ENCODE measurements around the gene NEK8. TPM values are rescaled to one million over a fixed set of nuclear protein-coding genes. Genes with fewer than 3 reads are reported as not detected.
A peak's percentile ranks its signal among the peaks of the same experiment; 100 is the strongest.
"Not testable (repeated sequence)": the region's sequence is repeated elsewhere in the genome, so short reads cannot be mapped to it uniquely, and the experiment has no call there.

NEK8 gene
- total and polyA plus RNA-seq, 8 donors: 2.8 to 17.8 (median 3.4) TPM; not detected in 1

DNA sequence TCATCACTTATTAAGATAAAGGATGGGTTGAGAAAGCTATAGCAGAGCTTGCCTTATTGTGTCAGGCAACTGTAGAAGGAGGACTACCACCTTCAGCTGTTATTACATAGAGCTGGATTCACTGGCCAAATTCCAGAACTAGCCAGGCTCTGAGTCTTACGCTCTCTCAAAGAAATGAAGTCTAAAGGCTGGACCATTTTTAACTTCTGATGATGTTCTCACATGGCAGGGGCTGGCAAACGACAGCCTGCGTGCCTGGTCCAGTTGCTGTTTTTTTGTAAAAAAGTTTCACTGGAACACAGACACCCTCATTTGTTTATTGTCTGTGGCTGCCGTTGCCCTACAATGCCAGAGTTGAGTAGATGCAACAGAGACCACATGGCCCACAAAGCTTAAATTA is 36.5 kb downstream of the NEK8 start:
- Histone ChIP-seq H3K27me3 (no peaks in the 10 kb centered on the region), H3K36me3 (peaks cover 9 to 50% (median 36%) of the 10 kb centered on the region in 4 donors), H3K27ac (peak overlapping the region in 1 of 5 donors; percentile 30), H3K9me3 (no peaks in the 10 kb centered on the region), H3K4me1 (peaks cover 0 to 29% (median 20%) of the 10 kb centered on the region in 4 donors), H3K4me3 (no peak overlapping the region)
- TF ChIP-seq, protein P1, sequence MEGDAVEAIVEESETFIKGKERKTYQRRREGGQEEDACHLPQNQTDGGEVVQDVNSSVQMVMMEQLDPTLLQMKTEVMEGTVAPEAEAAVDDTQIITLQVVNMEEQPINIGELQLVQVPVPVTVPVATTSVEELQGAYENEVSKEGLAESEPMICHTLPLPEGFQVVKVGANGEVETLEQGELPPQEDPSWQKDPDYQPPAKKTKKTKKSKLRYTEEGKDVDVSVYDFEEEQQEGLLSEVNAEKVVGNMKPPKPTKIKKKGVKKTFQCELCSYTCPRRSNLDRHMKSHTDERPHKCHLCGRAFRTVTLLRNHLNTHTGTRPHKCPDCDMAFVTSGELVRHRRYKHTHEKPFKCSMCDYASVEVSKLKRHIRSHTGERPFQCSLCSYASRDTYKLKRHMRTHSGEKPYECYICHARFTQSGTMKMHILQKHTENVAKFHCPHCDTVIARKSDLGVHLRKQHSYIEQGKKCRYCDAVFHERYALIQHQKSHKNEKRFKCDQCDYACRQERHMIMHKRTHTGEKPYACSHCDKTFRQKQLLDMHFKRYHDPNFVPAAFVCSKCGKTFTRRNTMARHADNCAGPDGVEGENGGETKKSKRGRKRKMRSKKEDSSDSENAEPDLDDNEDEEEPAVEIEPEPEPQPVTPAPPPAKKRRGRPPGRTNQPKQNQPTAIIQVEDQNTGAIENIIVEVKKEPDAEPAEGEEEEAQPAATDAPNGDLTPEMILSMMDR (IDR thresholded peaks at IDR 0.05): no peak
- TF ChIP-seq EP300 (IDR thresholded peaks at IDR 0.05) (no peak), POLR2A (IDR thresholded peaks at IDR 0.05) (no peak), POLR2AphosphoS5 (IDR thresholded peaks at IDR 0.05) (no peak)
- DNase-seq: peak in 1 of 2 donors; percentile 8
- 78 to 84% (median 83%) methylated on average over 4 of the region's 4 CpGs for WGBS, 5 donors
- intact Hi-C loops (cut with DNase I; ENCODE audit: low total_unique reads): loop anchor here (10.0 kb wide), 2 partner anchors 80 to 120 kb away; partner anchors contain the start of gene FAM222B

DNA sequence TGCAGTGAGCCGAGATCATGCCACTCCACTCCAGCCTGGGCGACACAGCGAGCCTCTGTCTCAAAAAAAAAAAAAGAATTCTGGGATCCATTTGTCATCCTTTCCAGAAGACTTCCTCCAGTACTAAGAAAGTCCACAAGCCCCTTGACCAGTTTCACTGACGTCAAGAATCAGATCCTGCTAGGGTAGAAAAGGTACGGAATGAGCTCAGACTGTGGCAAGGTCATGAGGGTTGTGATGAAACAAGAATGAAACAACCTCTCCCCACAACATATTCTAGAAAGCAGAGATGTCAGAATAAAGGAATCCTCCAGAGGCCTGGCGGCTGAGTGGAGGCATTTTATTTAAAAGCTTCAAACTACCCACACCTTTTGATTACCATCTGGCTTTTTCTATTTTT is 45.1 kb downstream of the NEK8 start:
- intact Hi-C loops (cut with DNase I; ENCODE audit: low total_unique reads): no loop called here
- Histone ChIP-seq H3K4me3 (no peak overlapping the region), H3K9me3 (no peaks in the 10 kb centered on the region), H3K4me1 (peaks cover 0 to 8% (median 4%) of the 10 kb centered on the region in 4 donors), H3K36me3 (no peaks in the 10 kb centered on the region), H3K27ac (no peak overlapping the region), H3K27me3 (no peaks in the 10 kb centered on the region)
- DNase-seq: peak in 1 of 2 donors; percentile 14
- 81 to 93% (median 90%) methylated on average over 6 of the region's 6 CpGs for WGBS, 5 donors
- no peak for TF ChIP-seq POLR2A (IDR thresholded peaks at IDR 0.05)
- no peak for TF ChIP-seq POLR2AphosphoS5 (IDR thresholded peaks at IDR 0.05)
- TF ChIP-seq, protein P1 (IDR thresholded peaks at IDR 0.05): no peak
- TF ChIP-seq EP300 (IDR thresholded peaks at IDR 0.05): no peak

DNA sequence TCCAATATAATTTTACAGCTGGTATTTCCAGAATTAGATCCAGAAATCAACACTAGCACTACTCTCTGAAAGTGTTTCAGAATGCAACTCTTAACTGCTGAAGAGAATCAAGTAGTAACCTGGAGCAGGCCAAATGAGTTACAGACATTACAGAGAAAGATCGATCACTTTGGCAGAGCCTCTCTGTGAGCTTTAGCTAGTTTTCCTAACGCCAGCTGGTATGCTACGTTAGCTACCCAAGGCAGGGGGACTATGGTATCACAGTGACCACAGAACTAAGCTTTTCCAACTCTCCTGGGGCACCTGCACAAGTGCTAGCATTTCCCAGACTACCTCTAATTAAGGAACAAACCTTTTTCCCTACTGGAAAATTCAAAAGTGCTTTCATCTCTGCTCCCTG is 45.6 kb downstream of the NEK8 start:
- H3K4me3 ChIP-seq: no peak overlapping the region
- WGBS, 5 donors: 73 to 84% (median 80%) methylated on average over 3 of the region's 3 CpGs
- H3K27me3 ChIP-seq: no peaks in the 10 kb centered on the region
- no peak overlapping the region for H3K27ac ChIP-seq
- H3K4me1 ChIP-seq: peaks cover 0 to 8% (median 4%) of the 10 kb centered on the region in 4 donors
- H3K9me3 ChIP-seq: no peaks in the 10 kb centered on the region
- TF ChIP-seq EP300 (IDR thresholded peaks at IDR 0.05): no peak
- no peak for TF ChIP-seq POLR2A (IDR thresholded peaks at IDR 0.05)
- TF ChIP-seq POLR2AphosphoS5 (IDR thresholded peaks at IDR 0.05): no peak
- TF ChIP-seq, protein P1 (IDR thresholded peaks at IDR 0.05): no peak
- intact Hi-C loops (cut with DNase I; ENCODE audit: low total_unique reads): no loop called here
- DNase-seq: peak; percentile 1 to 37
- H3K36me3 ChIP-seq: no peaks in the 10 kb centered on the region

DNA sequence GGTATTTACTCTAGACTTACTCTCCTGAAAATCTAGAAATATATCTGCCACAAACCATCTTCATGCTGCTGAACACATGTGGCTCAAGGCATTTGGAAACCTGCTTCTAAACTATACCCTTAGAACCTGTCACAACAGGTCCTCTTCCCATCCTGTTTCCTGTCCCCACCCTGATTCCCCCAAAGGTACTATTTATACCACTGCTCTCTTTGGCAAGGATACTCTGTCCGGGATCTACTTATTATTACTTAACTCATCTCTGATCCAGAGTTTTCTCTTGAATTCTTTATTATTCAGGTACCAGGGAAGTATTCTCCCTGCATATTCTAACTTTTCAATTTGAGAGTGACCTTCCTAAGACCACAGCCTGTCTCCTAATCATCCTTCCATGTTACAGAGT is 48.6 kb downstream of the NEK8 start:
- peaks cover 0 to 15% (median 0%) of the 10 kb centered on the region in 4 donors for H3K36me3 ChIP-seq
- H3K9me3 ChIP-seq: no peaks in the 10 kb centered on the region
- TF ChIP-seq POLR2AphosphoS5 (IDR thresholded peaks at IDR 0.05): no peak
- H3K27me3 ChIP-seq: no peaks in the 10 kb centered on the region
- H3K4me3 ChIP-seq: no peak overlapping the region
- H3K27ac ChIP-seq: no peak overlapping the region
- 32 to 73% (median 70%) methylated on average over 1 of the region's 1 CpG for WGBS, 5 donors
- peaks cover 0 to 8% (median 4%) of the 10 kb centered on the region in 4 donors for H3K4me1 ChIP-seq
- no peak for DNase-seq
- intact Hi-C loops (cut with DNase I; ENCODE audit: low total_unique reads): no loop called here

DNA sequence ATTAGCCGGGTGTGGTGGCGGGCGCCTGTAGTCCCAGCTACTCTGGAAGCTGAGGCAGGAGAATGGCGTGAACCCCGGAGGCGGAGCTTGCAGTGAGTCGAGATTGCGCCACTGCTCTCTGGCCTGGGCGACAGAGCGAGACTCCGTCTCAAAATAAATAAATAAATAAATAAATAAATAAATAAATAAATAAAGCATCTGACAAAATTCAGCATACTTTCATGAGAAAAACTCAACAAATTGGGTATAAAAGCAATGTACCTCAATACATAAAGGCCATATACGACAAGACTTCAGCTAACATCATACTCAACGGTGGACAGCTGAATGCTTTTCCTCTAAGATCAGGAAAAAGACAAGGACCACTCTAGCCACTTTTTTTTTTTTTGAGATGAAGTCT is 51.0 kb downstream of the NEK8 start:
- DNase-seq; H3K27ac ChIP-seq; H3K27me3 ChIP-seq; H3K4me3 ChIP-seq; H3K9me3 ChIP-seq; H3K4me1 ChIP-seq; intact Hi-C loops (cut with DNase I; ENCODE audit: low total_unique reads): not testable (repeated sequence)
- WGBS, 5 donors: 94 to 99% (median 95%) methylated on average over 13 of the region's 13 CpGs
- peaks cover 0 to 15% (median 0%) of the 10 kb centered on the region in 4 donors for H3K36me3 ChIP-seq
